ENCODE measurements around the gene NUBP2. TPM values are rescaled to one million over a fixed set of nuclear protein-coding genes. Genes with fewer than 3 reads are reported as not detected.
A peak's percentile ranks its signal among the peaks of the same experiment; 100 is the strongest.

Gene NUBP2
- polyA plus RNA-seq, 2 of the 4 experiments (the other 2 are of a cell fraction) = 24.7 to 65.3 TPM

GRCh38 chr16:1771188-1771863 is 11.4 kb upstream of the NUBP2 start, which contains the start of gene NME3:
Gene NME3 (minus strand): TSS chr16:1771543. CDS start chr16:1771534, 9 bp downstream.
- peak within 1 kb of the TSS; percentile 95 to 98 for H3K27ac ChIP-seq
- POLR2A ChIA-PET = interaction anchor here (1.0 to 6.5 kb wide), 5 partner anchors 11 to 79 kb away, joined by 3 to 46 read pairs (median 3); partner anchors contain the start of genes MAPK8IP3, NUBP2 and SPSB3
- no peak for TF ChIP-seq NFE2L2 (conservative IDR thresholded peaks at IDR 0.05; ENCODE audit: low read length)
- TF ChIP-seq JUN (IDR thresholded peaks at IDR 0.05) = peak in 1 of 2 experiments; percentile 77; a peak in 3 of 5 replicates
- TF ChIP-seq POLR2A (IDR thresholded peaks at IDR 0.05; ENCODE audit: low read length) = peak; percentile 26; the same call in 1 of the 2 replicates
- peak; percentile 32; the same call in 1 of the 2 replicates for TF ChIP-seq PBX3 (IDR thresholded peaks at IDR 0.05)
- no peak for TF ChIP-seq FOSB (CRISPR knock-in tag; IDR thresholded peaks at IDR 0.05)
- TF ChIP-seq NR3C1 (IDR thresholded peaks at IDR 0.05) = no peak
- peak within 1 kb of the TSS; percentile 85 for H3K4me3 ChIP-seq
- peaks cover 21% of the 10 kb centered on the region for H3K4me1 ChIP-seq
- peak; percentile 41 to 52 for ATAC-seq
- CTCF ChIA-PET = interaction anchor here (0.6 to 3.5 kb wide), 11 partner anchors 9 to 71 kb away, joined by 3 to 15 read pairs (median 5); partner anchors contain the start of genes MAPK8IP3, NUBP2 and SPSB3
- no peaks in the 10 kb centered on the region for H3K9me3 ChIP-seq
- FAIRE-seq = no peak
- DNase-seq (ENCODE audit: low read depth in 1 of 2, low spot score in 1 of 2) = peak; percentile 76
- no CpG with 5 or more reads among the region's 79 CpGs for WGBS (ENCODE audit: missing lambda C conversion rate)
- H3K4me2 ChIP-seq = peak within 1 kb of the TSS; percentile 98

GRCh38 chr16:1771864-1772361 is 10.8 kb upstream of the NUBP2 start:
- Histone ChIP-seq H3K9me3 (no peaks in the 10 kb centered on the region), H3K4me2 (peak overlapping the region; percentile 98), H3K27ac (peak overlapping the region; percentile 95 to 98), H3K4me3 (peak overlapping the region; percentile 85), H3K4me1 (peaks cover 21% of the 10 kb centered on the region)
- FAIRE-seq (no peak), DNase-seq (ENCODE audit: low read depth in 1 of 2, low spot score in 1 of 2) (no peak), ATAC-seq (no peak)
- ChIA-PET CTCF (interaction anchor here (0.6 to 3.5 kb wide), 10 partner anchors 8 to 71 kb away, joined by 3 to 15 read pairs (median 5); partner anchors contain the start of genes MAPK8IP3, NUBP2 and SPSB3), POLR2A (interaction anchor here (1.0 to 6.5 kb wide), 4 partner anchors 10 to 66 kb away, joined by 3 to 46 read pairs (median 6); partner anchors contain the start of genes MAPK8IP3, NUBP2 and SPSB3)
- TF ChIP-seq HOXA7 (CRISPR knock-in tag; IDR thresholded peaks at IDR 0.05) = no peak
- TF ChIP-seq JUN (IDR thresholded peaks at IDR 0.05) = 0 out of 5 replicates have a peak, but pooled peaks of 1 of the 2 experiments have one; percentile 10
- 12% methylated on average over 20 of the region's 22 CpGs for WGBS (ENCODE audit: missing lambda C conversion rate)

GRCh38 chr16:1772362-1772907 is 10.3 kb upstream of the NUBP2 start, which contains the start of gene EME2:
Gene EME2 (plus strand): TSS chr16:1772810. CDS start chr16:1773228, 418 bp downstream.
- ATAC-seq (peak; percentile 1 to 13; a peak in 3 of 6 replicates), FAIRE-seq (no peak), DNase-seq (ENCODE audit: low read depth in 1 of 2, low spot score in 1 of 2) (peak in 1 of 2 experiments; percentile 64)
- H3K27ac ChIP-seq = peak within 1 kb of the TSS; percentile 95 to 98
- peaks cover 21% of the 10 kb centered on the region for H3K4me1 ChIP-seq
- H3K4me3 ChIP-seq = peak within 1 kb of the TSS; percentile 85
- CTCF ChIA-PET = interaction anchor here (0.7 to 3.5 kb wide), 11 partner anchors 9 to 134 kb away, joined by 3 to 15 read pairs (median 4); partner anchors contain the start of genes IGFALS, MAPK8IP3, NUBP2 and SPSB3
- H3K9me3 ChIP-seq = no peaks in the 10 kb centered on the region
- 3% methylated on average over 35 of the region's 53 CpGs for WGBS (ENCODE audit: missing lambda C conversion rate)
- peak within 1 kb of the TSS; percentile 98 for H3K4me2 ChIP-seq
- POLR2A ChIA-PET = interaction anchor here (0.6 to 6.5 kb wide), 5 partner anchors 10 to 94 kb away, joined by 3 to 46 read pairs (median 3); partner anchors contain the start of genes JPT2, NUBP2 and SPSB3
- TF ChIP-seq JUNB (IDR thresholded peaks at IDR 0.05) (no peak), KDM5A (IDR thresholded peaks at IDR 0.05) (no peak), TFCP2L1 (CRISPR knock-in tag; IDR thresholded peaks at IDR 0.05) (no peak), MYC (IDR thresholded peaks at IDR 0.05; ENCODE audit: borderline replicate concordance, low read length) (no peak), REST (IDR thresholded peaks at IDR 0.05) (no peak), MAFK (IDR thresholded peaks at IDR 0.05; ENCODE audit: partially characterized antibody) (no peak), BCL3 (IDR thresholded peaks at IDR 0.05) (no peak), POLR2A (IDR thresholded peaks at IDR 0.05; ENCODE audit: low read length) (no peak), SMC3 (IDR thresholded peaks at IDR 0.05) (no peak), NFE2L2 (conservative IDR thresholded peaks at IDR 0.05; ENCODE audit: low read length) (no peak), EHF (CRISPR knock-in tag; IDR thresholded peaks at IDR 0.05) (no peak), EP300 (IDR thresholded peaks at IDR 0.05) (no peak), FOXS1 (CRISPR knock-in tag; IDR thresholded peaks at IDR 0.05) (no peak), NR3C1 (IDR thresholded peaks at IDR 0.05) (no peak)

All from A549 (cell line).